ENCODE results near the gene RPE.

GRCh38 chr2:210009896-210010295, 7.5 kb downstream of the RPE start:
- no peak for TF ChIP-seq CTCF (IDR thresholded peaks at IDR 0.05)
- TF ChIP-seq POLR2A (IDR thresholded peaks at IDR 0.05): no peak
